Common myeloid progenitor, CD34-positive (primary cell): ENCODE results near the gene FRMD4B.

Source experiments
- CTCF ChIA-PET: fragments of 350-600 bp; sonication (Branson Sonifier 250); formaldehyde crosslinking; loops from one replicate; lab custom pipeline; 2021; ENCODE audit warnings: antibody characterized with exemption; lab: Charles Lee
- POLR2A ChIA-PET: fragments of 350-600 bp; sonication (Branson Sonifier 250); formaldehyde crosslinking; loops from one replicate; lab custom pipeline; 2021; ENCODE audit warnings: antibody characterized with exemption; lab: Charles Lee
- DNase-seq, 3 donors: peaks; one replicate each; pipeline versions ENCODE4 v3.0.0 to v3.0.0-alpha.2; 2013
- H3K27ac ChIP-seq, 2 experiments: 1 replicate in 1 of 2; 2 replicates in 1 of 2; pipeline ENCODE4 v1.7.0; 2013; ENCODE audit warnings: inconsistent platforms in 2 of 2, low read length in 2 of 2, mild to moderate bottlenecking in 2 of 2, low read depth in 1 of 2, moderate library complexity in 1 of 2; ENCODE audit not compliant: severe bottlenecking in 2 of 2, insufficient read depth in 1 of 2, poor library complexity in 1 of 2
- H3K27me3 ChIP-seq, 5 experiments: replicated peaks in 2 of 5; 1 replicate in 3 of 5; 2 replicates in 2 of 5; pipeline versions ENCODE4 v1.6.1 to v1.7.0; 2013; ENCODE audit warnings: low read length in 4 of 5, mild to moderate bottlenecking in 2 of 5, moderate library complexity in 2 of 5, inconsistent platforms in 1 of 5; ENCODE audit not compliant: insufficient read depth in 5 of 5, control insufficient read depth in 4 of 5
- H3K36me3 ChIP-seq, 4 experiments: 1 replicate in 2 of 4; 2 replicates in 2 of 4; pipeline versions ENCODE4 v1.6.1 to v1.7.0; 2013; ENCODE audit warnings: low read length in 3 of 4, control low read depth in 1 of 4, mild to moderate bottlenecking in 1 of 4; ENCODE audit not compliant: control insufficient read depth in 4 of 4, insufficient read depth in 4 of 4
- H3K4me1 ChIP-seq, 4 experiments: 1 replicate in 3 of 4; 2 replicates in 1 of 4; pipeline versions ENCODE4 v1.6.1 to v1.7.1; 2013; ENCODE audit warnings: low read length in 3 of 4, mild to moderate bottlenecking in 3 of 4, control low read depth in 1 of 4, inconsistent platforms in 1 of 4, moderate library complexity in 1 of 4; ENCODE audit not compliant: control insufficient read depth in 4 of 4, insufficient read depth in 4 of 4; ENCODE audit errors: control extremely low read depth in 1 of 4
- H3K4me3 ChIP-seq, 7 experiments: 1 replicate in 4 of 7; 2 replicates in 3 of 7; pipeline versions ENCODE4 v1.5.1 to v1.7.0; 2013; ENCODE audit warnings: mild to moderate bottlenecking in 7 of 7, low read length in 6 of 7, moderate library complexity in 6 of 7, inconsistent platforms in 2 of 7, low read depth in 2 of 7, control low read depth in 1 of 7; ENCODE audit not compliant: insufficient read depth in 4 of 7, control insufficient read depth in 1 of 7; ENCODE audit errors: extremely low read depth in 1 of 7
- H3K9me3 ChIP-seq, 5 experiments: 1 replicate in 4 of 5; 2 replicates in 1 of 5; pipeline versions ENCODE4 v1.6.1 to v1.7.1; 2013; ENCODE audit warnings: low read length in 4 of 5, mild to moderate bottlenecking in 2 of 5, inconsistent platforms in 1 of 5, low read depth in 1 of 5, moderate library complexity in 1 of 5; ENCODE audit not compliant: control insufficient read depth in 4 of 5, insufficient read depth in 2 of 5; ENCODE audit errors: control extremely low read depth in 1 of 5
- WGBS: methylation state at CpG from one replicate; pipeline ENCODE4 v1.1.5; 2013; ENCODE audit not compliant: insufficient coverage; 5-methylcytosine and 5-hydroxymethylcytosine counted together

FRMD4B gene

GRCh38 chr3:69359339-69359893, 26.5 kb downstream of the FRMD4B start:
- H3K27me3 ChIP-seq: no peaks in the 10 kb centered on the region
- no peak overlapping the region for H3K4me3 ChIP-seq
- peaks cover 5 to 37% (median 10%) of the 10 kb centered on the region in 4 experiments for H3K4me1 ChIP-seq
- WGBS: 97% methylated on average over 3 of the region's 6 CpGs
- no peaks in the 10 kb centered on the region for H3K36me3 ChIP-seq
- peaks cover 0 to 6% (median 0%) of the 10 kb centered on the region in 5 experiments for H3K9me3 ChIP-seq
- DNase-seq: no peak
- ChIA-PET CTCF (no interaction called here), POLR2A (no interaction called here)
- H3K27ac ChIP-seq: no peak overlapping the region

GRCh38 chr3:69357196-69357595, 28.7 kb downstream of the FRMD4B start:
- H3K36me3 ChIP-seq: no peaks in the 10 kb centered on the region
- ChIA-PET POLR2A (interaction anchor here (0.9 kb wide), 1 partner anchor 26 kb away, joined by 3 read pairs; no protein-coding TSS in a partner anchor), CTCF (interaction anchor here (0.6 to 1.7 kb wide), 4 partner anchors 12 to 29 kb away, joined by 3 to 4 read pairs (median 3); no protein-coding TSS in a partner anchor)
- no peaks in the 10 kb centered on the region for H3K27me3 ChIP-seq
- H3K4me1 ChIP-seq: peaks cover 8 to 47% (median 14%) of the 10 kb centered on the region in 4 experiments
- H3K27ac ChIP-seq: no peak overlapping the region
- WGBS: 28% methylated on average over 2 of the region's 2 CpGs
- H3K9me3 ChIP-seq: peaks cover 0 to 6% (median 0%) of the 10 kb centered on the region in 5 experiments
- DNase-seq: no peak
- H3K4me3 ChIP-seq: no peak overlapping the region

DNA sequence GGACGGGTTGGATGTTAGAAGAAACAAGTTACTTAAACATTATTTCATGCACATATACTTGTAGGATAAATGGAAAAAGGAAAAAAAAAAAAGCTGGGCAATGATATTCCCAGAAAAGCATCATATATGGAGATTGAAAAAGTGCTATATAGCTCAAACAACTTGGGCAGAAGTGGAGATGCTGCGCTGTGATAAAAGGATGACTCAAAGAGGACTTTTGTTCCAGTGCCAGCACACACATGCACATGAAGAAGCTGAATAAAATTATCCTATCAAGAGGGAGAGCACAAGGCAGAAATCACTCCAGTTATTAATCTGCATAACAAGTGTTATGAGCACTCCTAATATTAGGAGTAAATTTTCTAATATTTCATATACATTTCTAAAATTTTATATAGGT, 30.9 kb downstream of the FRMD4B start:
- Histone ChIP-seq H3K9me3 (peaks cover 0 to 6% (median 0%) of the 10 kb centered on the region in 5 experiments), H3K36me3 (no peaks in the 10 kb centered on the region), H3K4me1 (peaks cover 17 to 53% (median 22%) of the 10 kb centered on the region in 4 experiments), H3K4me3 (no peak overlapping the region), H3K27ac (no peak overlapping the region), H3K27me3 (no peaks in the 10 kb centered on the region)
- no CpG with 5 or more reads among the region's 2 CpGs for WGBS
- peak in 1 of 3 donors; percentile 37 for DNase-seq
- POLR2A ChIA-PET: interaction anchor here (0.5 to 1.7 kb wide), 2 partner anchors 10 to 20 kb away, joined by 3 to 6 read pairs; no protein-coding TSS in a partner anchor
- CTCF ChIA-PET: interaction anchor here (0.8 to 2.6 kb wide), 2 partner anchors 9 to 16 kb away, joined by 3 to 10 read pairs; no protein-coding TSS in a partner anchor

DNA sequence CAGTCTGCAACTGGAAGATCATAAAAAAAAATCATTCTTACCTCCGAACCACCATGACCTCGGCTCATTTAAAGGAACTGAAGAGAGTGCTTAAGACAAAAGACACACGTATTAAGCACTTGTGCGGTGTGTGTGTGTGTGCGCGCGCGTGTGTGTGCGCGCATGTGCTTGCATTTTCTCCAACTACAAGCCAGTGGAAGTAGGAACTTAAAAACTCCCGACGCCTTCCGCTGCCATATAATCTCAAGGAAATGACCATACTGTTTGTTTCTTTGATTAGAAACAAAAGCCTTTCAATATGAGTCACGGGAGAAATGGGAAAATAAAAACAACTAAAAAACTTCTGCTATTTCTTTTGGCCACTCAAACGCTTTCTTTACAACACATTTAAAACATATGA, 32.4 kb downstream of the FRMD4B start:
- DNase-seq: peak; percentile 80 to 88 (median 87)
- Histone ChIP-seq H3K27me3 (no peaks in the 10 kb centered on the region), H3K4me1 (peaks cover 17 to 50% (median 22%) of the 10 kb centered on the region in 4 experiments), H3K27ac (peak overlapping the region; percentile 59 to 83), H3K4me3 (peak overlapping the region in 6 of 7 experiments; percentile 62 to 97 (median 76)), H3K9me3 (no peaks in the 10 kb centered on the region), H3K36me3 (no peaks in the 10 kb centered on the region)
- 23% methylated on average over 4 of the region's 15 CpGs for WGBS
- ChIA-PET POLR2A (interaction anchor here (0.9 kb wide), 1 partner anchor 31 kb away, joined by 3 read pairs; no protein-coding TSS in a partner anchor), CTCF (interaction anchor here (0.9 to 2.6 kb wide), 4 partner anchors 9 to 33 kb away, joined by 3 to 10 read pairs (median 4); partner anchors contain the start of gene FRMD4B)

- POLR2A ChIA-PET: interaction anchor here (0.9 kb wide), 1 partner anchor 31 kb away, joined by 3 read pairs; no protein-coding TSS in a partner anchor
- CTCF ChIA-PET: interaction anchor here (1.2 to 2.6 kb wide), 3 partner anchors 9 to 33 kb away, joined by 3 to 10 read pairs (median 4); partner anchors contain the start of gene FRMD4B
- Histone ChIP-seq H3K27me3 (no peaks in the 10 kb centered on the region), H3K9me3 (no peaks in the 10 kb centered on the region), H3K4me3 (peak overlapping the region in 6 of 7 experiments; percentile 62 to 97 (median 76)), H3K27ac (peak overlapping the region; percentile 61 to 83), H3K4me1 (peaks cover 17 to 48% (median 22%) of the 10 kb centered on the region in 4 experiments), H3K36me3 (no peaks in the 10 kb centered on the region)
- WGBS: 40% methylated on average over 1 of the region's 4 CpGs
- DNase-seq: no peak
Measured at GRCh38 chr3:69353088-69353478, 32.8 kb downstream of the FRMD4B start.

DNA sequence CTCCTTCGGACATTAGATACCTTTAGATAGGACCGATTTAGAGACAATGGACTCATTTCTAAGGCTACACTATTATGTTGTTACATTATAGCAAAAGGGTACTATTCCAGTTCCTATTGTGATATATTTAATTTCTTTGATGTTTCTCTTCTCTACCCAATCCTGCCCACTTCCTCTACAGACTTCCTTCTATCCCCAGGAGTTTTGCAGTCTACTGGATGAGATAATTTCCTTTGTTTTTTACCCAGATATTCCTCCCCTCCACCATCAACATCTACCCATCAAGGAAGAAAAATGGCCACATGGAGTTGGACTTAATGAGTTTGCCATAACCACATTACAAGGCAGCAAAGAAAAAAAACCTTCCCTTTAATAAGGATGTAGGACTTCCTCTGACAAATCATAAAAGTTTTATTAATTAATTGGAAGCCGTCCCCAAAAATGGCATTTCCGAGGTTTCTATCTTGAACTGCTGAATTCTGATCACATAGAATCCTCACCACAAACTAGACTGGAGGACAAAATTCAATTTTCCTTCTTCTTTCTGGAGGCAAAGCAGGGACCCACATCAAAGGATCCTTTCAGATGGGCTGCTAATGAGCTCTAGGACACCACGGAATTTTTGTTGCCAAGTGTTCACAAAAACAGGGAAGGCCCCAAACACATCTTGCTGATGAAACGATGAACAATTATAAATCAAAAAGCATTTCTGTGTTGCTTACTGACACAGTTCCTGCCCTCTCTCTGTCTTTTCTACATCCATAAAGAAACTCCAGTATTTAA, 33.4 kb downstream of the FRMD4B start:
- Histone ChIP-seq H3K27ac (peak overlapping the region; percentile 61 to 83), H3K4me3 (peak overlapping the region in 6 of 7 experiments; percentile 62 to 97 (median 76)), H3K27me3 (no peaks in the 10 kb centered on the region), H3K9me3 (no peaks in the 10 kb centered on the region), H3K4me1 (peaks cover 15 to 43% (median 22%) of the 10 kb centered on the region in 4 experiments), H3K36me3 (no peaks in the 10 kb centered on the region)
- DNase-seq: no peak
- 20% methylated on average over 3 of the region's 6 CpGs for WGBS
- ChIA-PET POLR2A (interaction anchor here (0.9 kb wide), 1 partner anchor 32 kb away, joined by 3 read pairs; no protein-coding TSS in a partner anchor), CTCF (interaction anchor here (2.6 kb wide), 1 partner anchor 12 kb away, joined by 10 read pairs; no protein-coding TSS in a partner anchor)
